MM.1S (cell line): ENCODE data around the gene RTCB.

Experiments used
- CTCF ChIP-seq: fragments of 300-600 bp; sonication (generic); IDR thresholded peaks from 2 replicates; pipeline ENCODE4 v1.5.1; 2016; ENCODE audit warnings: antibody characterized with exemption, low read length, mixed read lengths
- EZH2 ChIP-seq: fragments of 300-600 bp; sonication (generic); optimal IDR thresholded peaks from 2 replicates; pipeline ENCODE3; 2017; ENCODE audit warnings: low read depth, mild to moderate bottlenecking, antibody characterized with exemption, low read length, mixed read lengths
- EZH2phosphoT487 ChIP-seq: fragments of 300-600 bp; sonication (generic); IDR thresholded peaks from 2 replicates; pipeline ENCODE4 v1.6.1; 2018; ENCODE audit warnings: antibody characterized with exemption, low read length

- TF ChIP-seq CTCF = no peak
- TF ChIP-seq EZH2 = no peak
- no peak for TF ChIP-seq EZH2phosphoT487
Measured at GRCh38 chr22:32341122-32341740, 70.8 kb downstream of the RTCB start.
